ENCODE results near the gene MYOM1.
"Not testable (repeated sequence)": the region's sequence is repeated elsewhere in the genome, so short reads cannot be mapped to it uniquely, and the experiment has no call there.

The MYOM1 gene

DNA sequence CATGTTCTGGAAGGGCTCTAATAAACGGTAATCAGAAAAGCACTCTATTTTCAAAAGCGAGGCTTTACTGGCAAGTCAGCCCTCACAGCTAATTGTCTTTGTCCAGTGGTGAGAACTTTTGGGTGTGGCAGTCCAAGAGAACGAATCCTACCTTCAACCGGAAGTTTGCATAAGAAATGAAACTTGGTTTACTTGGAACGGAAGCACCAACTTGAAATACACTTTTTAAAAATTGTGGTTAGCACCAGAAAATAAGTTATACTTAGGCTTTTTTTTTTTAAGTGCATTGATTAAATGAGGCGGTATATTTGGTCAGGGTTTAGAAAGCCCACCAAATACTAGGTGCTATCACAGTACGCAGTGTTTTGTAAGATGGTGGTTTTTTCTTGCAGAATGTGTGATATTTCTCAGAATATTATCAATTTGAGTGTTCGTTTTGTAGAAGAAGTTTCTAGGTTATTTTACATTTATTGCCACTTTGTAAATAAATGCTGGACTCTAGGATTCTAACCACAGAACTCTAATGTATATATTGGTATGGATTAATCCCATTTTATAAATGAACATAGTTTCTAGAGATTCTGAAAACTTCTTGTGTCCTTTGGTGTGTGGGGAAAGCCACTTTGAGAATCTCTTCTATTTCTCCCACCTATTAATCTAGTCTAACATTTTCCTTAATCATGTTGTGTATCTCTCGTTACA, 29.0 kb upstream of the MYOM1 start:
- DNase-seq, result peak; percentile 2

DNA sequence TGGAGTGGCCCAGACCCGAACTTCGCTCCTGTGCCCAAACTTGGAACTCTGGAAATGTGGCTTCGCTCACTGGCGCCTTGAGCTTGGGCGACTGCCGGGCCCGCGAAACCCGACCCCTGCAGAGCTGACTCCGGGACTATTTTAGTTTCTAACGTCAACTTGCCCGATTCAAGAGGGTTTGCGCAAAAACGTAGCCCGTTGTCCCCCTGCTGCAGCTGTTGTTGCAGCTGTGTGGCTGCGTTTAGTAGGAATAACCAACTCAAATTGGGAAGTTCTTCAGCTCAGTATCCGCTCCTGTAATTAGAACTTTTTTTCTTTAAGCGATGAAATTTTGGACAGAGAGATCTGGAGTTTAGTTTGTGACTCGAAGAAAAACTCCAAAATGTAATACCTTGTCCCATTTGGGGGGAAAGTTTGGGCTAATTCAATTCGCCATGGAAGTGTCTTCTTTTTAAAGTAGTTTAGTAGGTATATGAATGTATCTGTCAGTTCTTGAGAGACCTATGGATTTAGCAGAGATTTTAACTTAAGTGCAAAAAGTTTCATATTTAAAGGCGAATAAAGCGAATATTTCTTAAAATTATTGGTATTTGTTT, 28.4 kb upstream of the MYOM1 start:
- DNase-seq, result no peak

DNA sequence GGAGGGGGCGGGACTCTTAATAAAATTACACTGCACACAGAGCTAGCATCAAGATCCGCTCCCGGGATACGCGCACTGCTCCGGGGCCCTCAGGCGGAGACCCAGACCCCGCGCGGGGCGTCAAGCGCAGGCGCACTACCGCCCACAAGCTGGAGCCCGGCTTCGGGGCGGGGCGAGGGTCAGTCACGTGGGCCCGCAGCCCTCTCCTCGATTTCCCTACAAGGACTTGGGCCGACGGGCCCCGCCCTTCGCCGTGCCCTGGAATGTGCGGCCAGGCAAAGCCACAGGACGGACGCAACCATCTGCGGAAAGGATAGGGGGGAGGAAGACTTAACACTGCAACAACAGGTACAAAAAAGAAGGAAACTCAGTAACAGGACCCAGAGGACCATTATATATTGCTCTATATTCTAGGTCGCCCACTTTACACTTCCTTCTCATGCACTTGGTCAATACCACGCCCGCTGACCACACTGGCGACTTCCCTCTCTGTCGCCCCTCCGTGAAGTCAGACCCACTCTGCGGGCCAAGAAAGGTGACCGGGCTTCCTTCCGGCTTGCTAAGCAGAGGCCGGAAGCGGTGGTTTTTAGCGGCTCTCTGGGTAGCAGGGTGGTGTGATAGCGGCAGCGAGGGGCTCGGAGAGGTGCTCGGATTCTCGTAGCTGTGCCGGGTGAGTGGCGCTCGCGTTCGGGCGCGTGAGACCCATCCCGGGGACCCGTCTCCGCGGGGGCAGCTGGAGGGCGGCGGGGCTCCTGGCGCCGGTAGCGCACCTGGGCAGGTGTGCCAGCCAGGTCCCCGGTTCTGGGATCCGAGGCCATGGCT, 27.7 kb upstream of the MYOM1 start, which contains the start of gene MYL12A:
Gene MYL12A (plus strand): TSS at position 562 of the 822 bp plus-strand sequence. CDS start 5,447 bp downstream, outside the sequence.
- peak; percentile 92 for DNase-seq

DNA sequence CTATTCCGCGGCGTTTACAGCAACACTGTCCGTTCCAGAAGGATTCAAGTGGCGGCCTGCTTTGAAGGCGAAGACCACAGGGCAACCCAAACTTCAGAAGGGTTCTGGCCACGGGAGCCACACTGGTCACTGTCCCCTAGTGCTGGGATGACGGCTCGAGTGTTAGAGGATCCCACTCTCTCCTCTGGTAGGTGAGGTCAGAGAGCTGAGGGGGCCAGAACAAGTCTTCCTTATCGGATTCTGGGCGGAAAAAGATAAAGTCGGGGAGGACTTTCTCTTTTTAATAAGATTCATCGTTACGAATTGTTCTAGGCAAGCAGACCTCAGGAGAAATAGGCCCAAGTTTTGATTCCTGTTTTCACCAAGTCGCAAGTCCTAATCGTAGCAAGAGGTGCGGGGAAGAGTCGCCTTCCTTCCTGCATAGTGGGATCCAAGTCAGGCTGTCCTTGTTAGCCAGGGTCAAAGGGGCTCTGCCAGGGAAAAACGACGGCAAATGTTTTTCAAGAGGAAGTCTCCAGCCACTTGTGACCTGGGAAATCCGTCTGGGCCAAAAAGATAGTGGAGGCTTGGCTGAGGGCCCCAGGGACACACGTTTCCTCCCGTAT, 27.0 kb upstream of the MYOM1 start:
- DNase-seq, result no peak

DNA sequence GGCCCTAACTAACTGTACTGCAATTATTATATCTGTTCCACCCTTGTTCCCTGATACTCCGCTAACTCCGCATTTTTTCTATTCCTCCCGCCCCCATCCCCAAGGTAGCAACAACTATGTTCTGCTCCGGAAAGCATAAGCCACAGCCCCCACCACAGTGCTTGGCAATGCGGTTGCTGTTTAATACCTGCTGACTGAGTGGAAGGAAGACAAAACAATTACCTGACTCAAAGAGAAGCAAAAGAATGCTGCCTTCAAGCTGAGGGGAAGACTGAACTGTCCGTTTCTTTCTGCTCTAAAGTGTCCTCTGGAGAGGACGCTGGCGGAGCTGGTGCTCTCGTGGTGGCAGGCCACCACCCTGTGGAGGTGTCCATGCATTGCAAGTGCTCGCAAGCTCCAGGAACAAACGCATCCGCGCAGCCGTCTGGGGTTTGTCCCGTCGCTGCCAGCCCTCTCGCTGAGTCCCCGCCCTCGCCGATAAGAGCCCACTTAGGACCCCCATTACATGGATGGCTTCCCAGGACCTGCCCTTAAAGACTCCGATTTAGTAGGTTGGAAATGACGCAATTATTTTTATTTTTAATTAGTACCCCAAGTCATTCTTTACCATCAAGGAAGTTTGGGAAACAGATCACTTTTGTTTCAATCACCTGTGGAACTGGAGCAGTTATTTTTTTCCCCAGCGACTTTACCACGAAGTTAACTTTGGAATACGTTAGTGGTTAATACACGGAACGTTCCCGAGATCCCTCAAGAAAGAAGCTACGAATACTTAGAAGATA, 26.3 kb upstream of the MYOM1 start:
- peak; percentile 81 for DNase-seq

DNA sequence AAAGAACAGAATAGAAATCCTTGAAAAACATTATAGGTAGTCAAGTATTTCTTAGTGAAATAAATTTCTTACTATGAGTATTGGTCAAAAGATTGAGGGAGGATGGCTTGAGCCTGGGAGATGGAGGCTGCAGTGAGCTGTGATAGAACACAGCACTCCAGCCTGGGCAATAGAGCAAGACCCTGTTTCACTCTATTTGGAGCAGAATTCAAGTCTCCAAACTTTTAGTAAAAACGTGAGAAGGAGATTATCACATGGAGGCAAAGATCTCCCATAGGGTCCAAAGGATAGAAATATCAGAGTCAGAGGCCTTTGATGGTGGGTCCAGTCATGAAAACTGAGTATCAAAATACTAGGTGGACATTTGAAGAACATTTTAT, 25.4 kb upstream of the MYOM1 start:
- DNase-seq, result no peak

DNA sequence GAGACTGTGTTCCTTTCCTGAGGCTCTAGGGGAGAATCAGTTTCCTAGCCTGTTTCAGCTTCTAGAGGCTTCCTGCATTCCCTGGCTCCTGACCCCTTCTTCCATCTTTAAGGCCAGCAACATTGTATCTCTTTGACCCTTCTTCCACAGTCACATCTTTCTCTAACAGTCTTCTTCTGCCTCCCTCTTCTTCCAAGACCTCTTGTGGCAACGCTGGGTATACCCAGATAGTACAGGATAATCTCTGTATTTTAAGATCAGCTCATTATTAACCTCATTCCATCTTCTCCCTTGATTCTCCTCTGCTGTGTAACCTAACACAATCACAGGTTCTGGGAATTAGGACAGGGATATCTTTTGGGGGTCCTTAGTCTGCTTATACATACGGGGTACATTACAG, 19.0 kb upstream of the MYOM1 start:
- no peak for DNase-seq

DNA sequence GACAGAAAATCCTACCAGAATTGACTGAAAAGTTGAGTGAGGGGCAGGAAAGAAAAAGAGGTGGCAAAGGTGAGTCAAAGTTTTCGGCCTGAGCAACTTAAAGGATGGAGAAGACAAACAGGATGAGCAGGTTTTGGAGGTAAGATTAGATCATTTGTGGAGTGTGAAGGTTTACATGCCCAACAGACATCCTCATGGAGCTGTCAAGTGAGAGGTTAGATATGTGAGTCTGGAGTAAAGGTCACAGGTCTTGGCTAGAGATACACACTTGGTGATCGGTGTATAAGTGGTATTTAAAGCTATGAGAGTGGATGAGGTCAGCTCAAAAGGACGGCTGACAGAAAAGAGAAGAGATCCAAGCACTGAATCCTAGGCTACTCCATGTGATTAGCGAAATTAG, 16.7 kb upstream of the MYOM1 start:
- DNase-seq, result no peak

DNA sequence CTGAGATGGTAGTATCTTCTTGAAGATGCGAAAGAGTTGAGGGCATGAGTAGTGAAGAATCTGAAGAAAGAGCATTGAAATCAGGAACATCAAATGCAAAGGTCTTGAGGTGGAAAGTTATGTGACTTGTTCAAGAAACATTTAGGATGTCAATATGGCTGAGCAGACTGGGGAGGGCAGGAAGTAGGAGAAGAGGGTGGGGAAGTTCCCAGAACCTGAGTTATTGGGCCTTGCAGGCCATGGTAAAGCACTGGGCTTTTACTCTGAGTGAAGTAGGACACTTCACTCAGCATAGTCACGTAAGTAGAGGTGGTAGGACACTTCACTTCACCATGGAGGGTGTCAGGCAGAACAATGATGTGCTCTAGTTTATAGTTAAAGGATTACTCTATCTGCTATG, 16.1 kb upstream of the MYOM1 start:
- no peak for DNase-seq

DNA sequence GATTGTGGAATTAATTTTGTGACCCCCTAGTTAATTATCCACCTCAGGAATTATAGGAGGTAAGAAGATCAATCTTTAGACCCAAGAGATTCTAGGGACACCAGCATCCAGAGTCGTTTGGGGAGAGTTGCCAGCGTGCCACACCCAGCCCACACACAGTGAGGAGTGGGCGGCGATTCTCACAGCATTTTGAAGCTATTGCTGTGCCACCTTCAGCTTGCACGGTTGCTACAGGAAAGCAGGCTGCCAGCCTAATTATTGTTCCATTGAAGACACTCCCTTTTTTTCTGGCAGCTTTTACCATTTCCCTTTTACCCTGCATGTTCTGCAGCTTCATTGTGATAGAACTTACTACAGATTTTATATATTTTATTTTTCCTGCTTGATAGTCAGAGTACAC, 14.7 kb upstream of the MYOM1 start:
- no peak for DNase-seq

DNA sequence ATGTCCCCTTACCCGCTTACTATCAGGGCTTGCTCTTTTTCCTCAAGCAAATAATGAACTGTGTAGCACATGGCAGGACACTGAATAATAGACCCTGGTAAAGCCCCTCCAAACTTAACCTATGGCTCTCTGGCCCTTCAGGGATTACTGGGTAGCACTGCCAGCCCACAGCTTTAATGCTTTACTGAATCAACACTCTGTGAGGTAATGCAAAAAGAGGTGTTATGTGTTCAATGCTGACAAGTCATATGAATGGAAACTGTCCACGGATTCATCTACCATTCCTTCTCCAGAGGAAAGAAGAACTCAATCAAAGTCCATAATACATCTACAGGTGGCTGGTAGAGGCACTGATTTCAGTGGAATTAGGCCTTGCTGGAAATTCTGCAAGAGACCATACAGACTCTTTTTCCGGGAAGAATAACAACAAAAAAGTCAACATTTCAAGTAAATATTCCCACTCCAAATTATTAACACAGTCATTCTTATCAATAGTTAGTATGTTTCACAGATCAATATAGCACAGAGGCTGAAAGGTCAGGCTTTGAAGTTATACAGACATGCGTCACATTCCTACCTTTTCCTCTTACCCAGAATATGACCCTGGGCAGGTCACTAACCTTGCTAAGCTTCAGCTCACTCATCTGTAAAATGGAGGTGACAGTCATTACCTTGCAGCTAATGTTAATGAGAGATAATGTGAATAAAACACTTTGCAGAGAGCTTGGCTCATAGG, 13.8 kb upstream of the MYOM1 start:
- DNase-seq, result no peak

DNA sequence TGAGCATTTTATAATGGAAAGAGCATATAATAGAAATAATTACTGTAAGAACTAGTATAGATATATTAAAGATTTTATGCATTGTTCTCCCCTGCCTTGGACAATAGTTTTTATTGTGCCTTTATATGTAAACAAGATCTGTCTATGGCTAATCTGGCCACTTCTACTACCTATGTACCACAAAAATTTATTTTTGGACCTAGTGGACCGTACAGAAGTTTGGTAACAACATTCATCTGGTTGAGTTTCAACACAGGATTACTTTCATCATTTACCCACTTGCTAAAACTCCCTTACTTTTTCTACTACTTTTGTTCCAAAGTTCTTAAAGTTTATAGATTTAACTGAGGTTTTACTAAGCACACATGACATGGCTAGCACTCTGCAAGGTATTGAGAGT, 13.2 kb upstream of the MYOM1 start:
- DNase-seq, result no peak

DNA sequence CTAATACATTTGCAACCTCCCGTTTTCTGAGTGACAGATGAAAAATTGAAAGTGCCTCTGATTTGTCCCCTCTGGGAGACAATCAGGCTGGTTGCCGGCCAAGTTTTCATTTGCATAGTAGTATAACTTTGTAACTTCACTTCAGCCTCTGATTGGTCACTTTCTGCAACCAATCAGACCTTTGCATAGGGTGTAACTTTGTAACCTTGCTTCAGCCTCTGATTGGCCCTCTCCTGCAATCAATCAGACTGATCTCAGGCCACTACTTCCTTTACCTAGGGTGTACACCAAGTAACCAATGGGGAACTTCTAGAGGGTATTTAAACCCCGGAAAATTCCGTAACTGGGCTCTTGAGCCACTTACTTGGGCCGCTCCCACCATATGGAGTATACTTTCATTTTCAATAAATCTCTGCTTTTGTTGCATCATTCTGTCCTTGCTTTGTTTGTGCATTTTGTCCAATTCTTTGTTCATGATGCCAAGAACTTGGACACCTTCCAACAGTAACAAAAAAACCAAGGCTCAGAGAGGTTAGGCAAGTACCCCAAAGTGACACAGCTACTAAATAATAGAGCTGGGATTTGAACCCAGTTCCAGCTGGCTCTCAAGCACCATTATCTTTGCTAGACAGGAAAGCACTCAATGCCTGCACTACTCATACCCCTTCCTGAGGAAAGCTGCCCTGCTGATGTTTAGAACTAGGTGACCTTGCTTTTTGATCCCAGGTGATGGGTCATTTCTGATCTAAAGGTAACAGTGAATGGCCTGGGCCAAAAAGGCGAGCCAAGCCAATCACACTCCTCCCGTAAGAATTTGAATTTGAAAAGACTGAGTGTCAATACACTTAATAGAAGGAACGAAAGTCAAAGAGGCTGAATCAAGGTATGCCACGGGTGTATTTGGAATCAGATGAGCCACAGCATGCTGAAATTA, 10.9 kb upstream of the MYOM1 start:
- DNase-seq, result no peak

DNA sequence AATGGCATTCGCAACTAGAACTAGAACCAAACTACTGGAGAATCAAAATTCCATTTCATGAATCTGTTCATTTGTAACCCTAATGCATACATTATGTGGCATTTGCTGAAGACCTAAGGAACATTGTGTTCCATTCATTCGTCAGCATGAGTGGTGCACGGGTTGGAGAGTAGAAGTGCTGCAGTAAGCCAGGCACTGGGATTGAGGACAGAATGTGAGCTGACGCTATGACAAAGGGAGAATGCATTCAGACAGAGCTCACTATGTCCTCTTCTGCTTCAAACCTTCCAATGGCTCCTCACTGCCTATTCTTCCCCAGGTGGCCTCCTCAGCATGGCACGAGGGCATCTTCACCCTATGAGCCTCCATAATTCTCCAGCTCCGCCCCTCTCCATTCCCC, 6.3 kb upstream of the MYOM1 start:
- DNase-seq, result no peak

DNA sequence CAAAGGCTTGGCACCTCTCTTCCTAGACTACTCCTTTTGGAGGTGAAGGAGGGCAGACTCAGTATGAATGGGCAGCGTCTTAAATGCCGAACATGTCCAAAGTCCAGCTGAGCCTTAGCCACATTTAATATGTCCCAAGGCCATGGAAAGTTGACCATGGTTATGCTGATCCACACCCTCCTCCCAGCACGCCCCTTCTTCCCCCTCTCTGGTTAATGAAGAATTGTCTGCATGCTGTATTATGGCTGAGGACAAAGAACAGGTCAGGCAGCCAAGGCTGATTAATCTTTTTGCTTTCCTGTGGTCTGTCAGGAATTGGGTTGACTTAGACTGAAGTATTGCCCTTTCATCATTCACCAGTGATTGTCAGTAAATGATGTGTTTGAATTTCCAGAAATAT, 5.8 kb upstream of the MYOM1 start:
- no peak for DNase-seq

DNA sequence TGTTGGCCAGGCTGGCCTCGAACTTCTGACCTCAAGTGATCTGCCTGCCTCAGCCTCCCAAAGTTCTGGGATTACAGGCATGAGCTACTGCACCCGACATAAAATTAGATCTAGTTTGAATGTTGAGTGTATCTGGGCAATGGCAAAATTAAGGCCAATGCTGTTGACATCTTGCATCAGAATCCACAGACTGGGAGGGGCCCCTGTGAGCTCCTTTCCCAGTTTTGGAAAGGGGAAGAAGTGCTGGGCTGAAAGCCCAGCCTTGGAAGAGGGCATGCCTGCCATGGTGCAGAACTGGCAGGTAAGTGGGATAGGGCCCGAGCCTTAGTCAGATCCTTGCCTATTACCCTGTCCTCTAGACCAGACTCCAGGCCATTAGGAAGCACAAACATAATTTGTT, 4.5 kb upstream of the MYOM1 start:
- no peak for DNase-seq

DNA sequence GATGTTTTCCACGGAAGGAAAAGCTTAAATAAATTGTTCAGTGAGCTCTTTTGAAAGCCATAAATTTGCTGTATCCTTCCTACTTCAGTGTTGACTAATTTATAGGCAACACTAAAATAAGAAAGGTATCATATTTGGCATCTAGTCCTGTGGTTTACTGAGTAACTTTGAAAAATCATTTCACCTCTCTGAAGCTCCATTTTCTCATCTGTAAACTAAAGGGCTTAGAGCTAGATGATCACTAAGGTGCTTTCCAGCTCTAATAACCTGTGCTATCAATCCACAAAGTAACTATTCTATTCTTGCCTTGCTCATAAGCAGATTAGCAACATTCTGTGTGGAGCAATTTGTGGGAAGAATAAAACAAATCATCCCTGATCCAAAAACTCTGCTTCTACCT, 3.6 kb upstream of the MYOM1 start:
- no peak for DNase-seq

DNA sequence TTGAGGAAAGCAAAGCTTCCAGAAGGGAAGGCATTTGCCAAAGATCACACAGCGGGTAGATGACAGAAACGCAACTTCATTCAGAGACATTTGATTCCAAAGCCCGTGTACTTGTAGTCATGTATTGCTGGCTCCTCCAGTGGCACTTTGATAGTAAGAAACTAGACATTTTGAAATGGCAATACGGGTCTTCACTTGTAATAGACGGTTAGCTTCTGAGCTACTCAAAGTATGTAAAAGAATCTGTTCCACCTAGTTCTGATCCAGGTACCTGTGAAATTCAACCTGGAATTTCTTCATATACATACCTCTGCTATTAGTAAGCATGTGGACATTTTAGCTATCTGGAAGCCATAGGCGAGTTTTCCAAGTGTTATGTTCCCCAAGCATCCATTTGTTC, 1.7 kb upstream of the MYOM1 start:
- no peak for DNase-seq

DNA sequence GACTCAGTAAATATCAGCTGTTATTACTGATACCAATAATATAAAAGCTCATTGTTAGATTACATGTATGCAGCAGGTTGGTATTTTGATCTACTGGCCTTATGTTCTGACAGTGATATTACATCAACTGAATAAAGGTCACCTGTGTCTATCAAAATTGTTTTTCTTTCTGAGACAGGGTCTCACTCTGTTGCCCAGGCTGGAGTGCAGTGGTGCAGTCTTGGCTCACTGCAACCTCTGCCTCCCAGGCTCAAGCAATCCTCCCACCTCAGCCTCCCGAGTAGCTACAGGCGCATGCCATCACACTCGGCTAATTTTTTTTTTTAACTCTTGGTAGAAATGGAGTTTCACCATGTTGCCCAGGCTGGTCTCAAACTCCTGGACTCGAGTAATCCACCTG, 1.1 kb upstream of the MYOM1 start:
- DNase-seq, result not testable (repeated sequence)

DNA sequence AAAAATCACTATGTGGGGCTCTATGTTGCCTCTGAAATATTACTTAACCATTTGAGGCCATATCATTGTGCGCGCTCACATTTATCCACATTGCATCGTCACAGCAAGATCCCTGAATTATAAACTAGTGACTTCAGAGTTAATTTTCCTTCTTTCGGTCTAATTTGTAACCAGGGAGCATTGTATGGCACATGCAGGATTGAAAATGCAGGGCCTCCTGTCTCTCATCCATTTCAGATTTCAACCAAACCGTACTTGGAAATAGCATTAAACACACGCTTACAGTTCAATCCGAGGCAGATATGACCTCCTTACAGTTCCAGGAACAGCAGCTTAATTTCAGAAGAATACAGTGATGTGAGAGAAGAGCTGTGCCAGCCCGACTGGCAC, 532 bp downstream of the MYOM1 start:
- no peak for DNase-seq

DNA sequence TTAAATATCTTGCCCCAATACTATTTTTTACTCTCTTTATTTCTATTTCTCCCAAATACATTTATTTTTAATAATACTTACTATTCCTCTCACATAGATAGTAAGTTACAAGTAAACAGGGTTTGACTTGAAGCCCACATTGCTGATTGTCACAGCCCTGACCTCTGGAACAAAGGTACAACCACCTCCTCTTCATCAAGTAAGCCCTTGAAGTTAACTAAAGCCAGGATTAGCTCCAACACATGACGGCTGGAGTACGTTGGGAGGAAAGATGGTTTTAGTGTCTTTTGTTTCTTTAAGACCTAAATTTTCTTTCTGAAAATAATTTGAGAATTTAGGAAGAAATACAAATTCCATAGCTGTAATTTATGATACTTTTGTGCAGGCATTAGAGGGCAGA, 949 bp downstream of the MYOM1 start:
- no peak for DNase-seq

Measured in NCI-H774 (cell line).